Measurements from ENCODE around the gene FURIN. TPM values are rescaled to one million over a fixed set of nuclear protein-coding genes. Genes with fewer than 3 reads are reported as not detected.

FURIN gene
- total RNA-seq, 2 experiments from 2014 or later, result 97.4 to 104 TPM

- no peak overlapping the region for H3K4me3 Mint-ChIP-seq
- no peaks in the 10 kb centered on the region for H3K4me1 ChIP-seq (ENCODE audit: insufficient read depth, low read length)
- no peak overlapping the region for H3K27ac ChIP-seq (ENCODE audit: low read depth in 1 of 2, low read length in 2 of 2)
- peaks cover 3% of the 10 kb centered on the region for H3K4me1 Mint-ChIP-seq (ENCODE audit: low read depth)
- DNase-seq, result no peak
- H3K4me3 ChIP-seq (ENCODE audit: low read length), result no peak overlapping the region
- no peak overlapping the region for H3K27ac Mint-ChIP-seq
- ChIA-PET POLR2A (no interaction called here), CTCF (no interaction called here)
- intact Hi-C loops (cut with DNase I, micrococcal nuclease), result no loop called here
- no peak for ATAC-seq (ENCODE audit: poor library complexity)
- no peaks in the 10 kb centered on the region for H3K27me3 ChIP-seq (ENCODE audit: control insufficient read depth in 1 of 2, insufficient read depth in 2 of 2, low read length in 2 of 2)
- H3K27me3 Mint-ChIP-seq, result no peaks in the 10 kb centered on the region
- no peaks in the 10 kb centered on the region for H3K9me3 ChIP-seq (ENCODE audit: control insufficient read depth in 1 of 2, insufficient read depth in 1 of 2, low read length in 2 of 2)
- no peak for TF ChIP-seq CTCF (IDR thresholded peaks at IDR 0.05)
- H3K36me3 Mint-ChIP-seq (ENCODE audit: low read depth), result peaks cover 85% of the 10 kb centered on the region
- H3K36me3 ChIP-seq (ENCODE audit: insufficient read depth, low read length), result peaks cover 91% of the 10 kb centered on the region
- no peaks in the 10 kb centered on the region for H3K9me3 Mint-ChIP-seq
Observed at GRCh38 chr15:90910441-90911301, 42.3 kb downstream of the FURIN start.

- Histone ChIP-seq H3K9me3 (ENCODE audit: control insufficient read depth in 1 of 2, insufficient read depth in 1 of 2, low read length in 2 of 2) (no peaks in the 10 kb centered on the region), H3K36me3 (ENCODE audit: insufficient read depth, low read length) (peaks cover 91% of the 10 kb centered on the region), H3K4me1 (ENCODE audit: insufficient read depth, low read length) (peaks cover under 1% of the 10 kb centered on the region), H3K4me3 (ENCODE audit: low read length) (no peak overlapping the region), H3K27me3 (ENCODE audit: control insufficient read depth in 1 of 2, insufficient read depth in 2 of 2, low read length in 2 of 2) (no peaks in the 10 kb centered on the region), H3K27ac (ENCODE audit: low read depth in 1 of 2, low read length in 2 of 2) (no peak overlapping the region)
- POLR2A ChIA-PET, result no interaction called here
- H3K27ac Mint-ChIP-seq, result no peak overlapping the region
- intact Hi-C loops (cut with DNase I, micrococcal nuclease), result no loop called here
- CTCF ChIA-PET, result no interaction called here
- H3K36me3 Mint-ChIP-seq (ENCODE audit: low read depth), result peaks cover 85% of the 10 kb centered on the region
- H3K4me1 Mint-ChIP-seq (ENCODE audit: low read depth), result no peaks in the 10 kb centered on the region
- H3K27me3 Mint-ChIP-seq, result no peaks in the 10 kb centered on the region
- ATAC-seq (ENCODE audit: poor library complexity) (no peak), DNase-seq (no peak)
- no peak for TF ChIP-seq CTCF (IDR thresholded peaks at IDR 0.05)
- no peak overlapping the region for H3K4me3 Mint-ChIP-seq
- no peaks in the 10 kb centered on the region for H3K9me3 Mint-ChIP-seq
Observed at GRCh38 chr15:90911302-90911623, 42.9 kb downstream of the FURIN start.

GRCh38 chr15:90911906-90912769 lies 43.8 kb downstream of the FURIN start:
- no peak for ATAC-seq (ENCODE audit: poor library complexity)
- no peak overlapping the region for H3K4me3 Mint-ChIP-seq
- intact Hi-C loops (cut with DNase I, micrococcal nuclease), result no loop called here
- peaks cover 91% of the 10 kb centered on the region for H3K36me3 ChIP-seq (ENCODE audit: insufficient read depth, low read length)
- peaks cover 85% of the 10 kb centered on the region for H3K36me3 Mint-ChIP-seq (ENCODE audit: low read depth)
- DNase-seq, result no peak
- no peak overlapping the region for H3K27ac Mint-ChIP-seq
- TF ChIP-seq CTCF (IDR thresholded peaks at IDR 0.05), result no peak
- no peak overlapping the region for H3K27ac ChIP-seq (ENCODE audit: low read depth in 1 of 2, low read length in 2 of 2)
- H3K9me3 Mint-ChIP-seq, result no peaks in the 10 kb centered on the region
- no peaks in the 10 kb centered on the region for H3K9me3 ChIP-seq (ENCODE audit: control insufficient read depth in 1 of 2, insufficient read depth in 1 of 2, low read length in 2 of 2)
- ChIA-PET CTCF (no interaction called here), POLR2A (interaction anchor here (1.9 kb wide), 1 partner anchor 9 kb away, joined by 6 read pairs; the partner anchor contains the start of gene MAN2A2)
- H3K4me1 ChIP-seq (ENCODE audit: insufficient read depth, low read length), result peaks cover 3% of the 10 kb centered on the region
- H3K4me3 ChIP-seq (ENCODE audit: low read length), result no peak overlapping the region
- H3K27me3 Mint-ChIP-seq, result no peaks in the 10 kb centered on the region
- no peaks in the 10 kb centered on the region for H3K4me1 Mint-ChIP-seq (ENCODE audit: low read depth)
- H3K27me3 ChIP-seq (ENCODE audit: control insufficient read depth in 1 of 2, insufficient read depth in 2 of 2, low read length in 2 of 2), result no peaks in the 10 kb centered on the region

Data from CD4-positive, alpha-beta T cell (primary cell).